ENCODE measurements around the gene SKOR1.
A peak's percentile ranks its signal among the peaks of the same experiment; 100 is the strongest.

Gene SKOR1

GRCh38 chr15:67852418-67852817, 27.1 kb downstream of the SKOR1 start:
- DNase-seq (ENCODE audit: low spot score), result no peak

GRCh38 chr15:67853454-67853853, 28.1 kb downstream of the SKOR1 start:
- no peak for DNase-seq (ENCODE audit: low spot score)

GRCh38 chr15:67854358-67854757, 29.0 kb downstream of the SKOR1 start:
- DNase-seq (ENCODE audit: low spot score), result no peak

GRCh38 chr15:67855842-67856241, 30.5 kb downstream of the SKOR1 start:
- DNase-seq (ENCODE audit: low spot score), result no peak

GRCh38 chr15:67857220-67857619, 31.9 kb downstream of the SKOR1 start:
- no peak for DNase-seq (ENCODE audit: low spot score)

- no peak for DNase-seq (ENCODE audit: low spot score)
These were observed 34.1 kb downstream of the SKOR1 start for GRCh38 chr15:67859331-67859946.

- DNase-seq (ENCODE audit: low spot score), result no peak
These were observed 36.7 kb downstream of the SKOR1 start for GRCh38 chr15:67861983-67862382.

GRCh38 chr15:67862750-67863441, 37.6 kb downstream of the SKOR1 start:
- no peak for DNase-seq (ENCODE audit: low spot score)

- DNase-seq (ENCODE audit: low spot score), result peak; percentile 74
These were observed 38.2 kb downstream of the SKOR1 start for GRCh38 chr15:67863442-67863987.

GRCh38 chr15:67865331-67865730, 40.0 kb downstream of the SKOR1 start:
- DNase-seq (ENCODE audit: low spot score), result no peak

GRCh38 chr15:67865766-67866165, 40.5 kb downstream of the SKOR1 start:
- DNase-seq (ENCODE audit: low spot score), result no peak

GRCh38 chr15:67869701-67870100, 44.4 kb downstream of the SKOR1 start:
- DNase-seq (ENCODE audit: low spot score), result no peak

GRCh38 chr15:67870868-67871408, 45.6 kb downstream of the SKOR1 start:
- no peak for DNase-seq (ENCODE audit: low spot score)

GRCh38 chr15:67873777-67874176, 48.5 kb downstream of the SKOR1 start:
- no peak for DNase-seq (ENCODE audit: low spot score)

- DNase-seq (ENCODE audit: low spot score), result no peak
These were observed 53.5 kb downstream of the SKOR1 start for GRCh38 chr15:67878712-67879206.

- DNase-seq (ENCODE audit: low spot score), result no peak
These were observed 54.3 kb downstream of the SKOR1 start for GRCh38 chr15:67879440-67880129.

- no peak for DNase-seq (ENCODE audit: low spot score)
These were observed 55.4 kb downstream of the SKOR1 start for GRCh38 chr15:67880651-67881182.

- DNase-seq (ENCODE audit: low spot score), result no peak
These were observed 57.4 kb downstream of the SKOR1 start for GRCh38 chr15:67882487-67883233.

- DNase-seq (ENCODE audit: low spot score), result no peak
These were observed 58.0 kb downstream of the SKOR1 start for GRCh38 chr15:67883234-67883773.

- no peak for DNase-seq (ENCODE audit: low spot score)
These were observed 58.7 kb downstream of the SKOR1 start for GRCh38 chr15:67884009-67884408.

Data from cerebellar cortex (tissue), 1 donor.